Adrenal gland (tissue), 12 donors: ENCODE measurements around the gene VWA2. TPM values are rescaled to one million over a fixed set of nuclear protein-coding genes. Genes with fewer than 3 reads are reported as not detected.
A peak's percentile ranks its signal among the peaks of the same experiment; 100 is the strongest.

Experiments
- DNase-seq, 7 donors: peaks; one replicate each; pipeline ENCODE4 v3.0.0-alpha.2; 2019 to 2020
- H3K27ac ChIP-seq, 5 donors: fragments of 200-600 bp; sonication (generic) in 4 of 5; 1 replicate in 3 of 5; 2 replicates in 2 of 5; pipeline versions ENCODE4 v1.5.1 to v1.8.0; 2016 to 2020; ENCODE audit warnings: mild to moderate bottlenecking in 1 of 5
- H3K27me3 ChIP-seq: fragments of 200-600 bp; 2 replicates; pipeline ENCODE4 v1.8.0; 2021
- H3K36me3 ChIP-seq, 2 donors: fragments of 200-600 bp; replicated peaks in 1 of 2; 1 replicate in 1 of 2; 2 replicates in 1 of 2; pipeline versions ENCODE4 v1.5.1 to v1.8.0; 2018 to 2022
- H3K4me1 ChIP-seq, 2 donors: fragments of 200-600 bp; replicated peaks in 1 of 2; 1 replicate in 1 of 2; 2 replicates in 1 of 2; pipeline versions ENCODE4 v1.5.1 to v1.8.0; 2018 to 2021
- H3K4me3 ChIP-seq, 4 donors: fragments of 200-600 bp; sonication (generic) in 3 of 4; one replicate each; pipeline ENCODE4 v1.5.1; 2016 to 2018
- H3K9me3 ChIP-seq, 3 donors: fragments of 200-600 bp; sonication (generic) in 1 of 3; replicated peaks in 1 of 3; 1 replicate in 2 of 3; 2 replicates in 1 of 3; pipeline versions ENCODE4 v1.5.1 to v1.8.0; 2016 to 2021
- CTCF ChIP-seq, 6 experiments: fragments of 450-650 bp in 4 of 6; fragments of 200-600 bp in 2 of 6; sonication (generic) in 1 of 6; IDR thresholded peaks; 1 replicate in 5 of 6; 2 replicates in 1 of 6; pipeline versions ENCODE4 v1.5.1 to v1.8.0; 2016 to 2021; ENCODE audit warnings: antibody characterized with exemption in 6 of 6, mild to moderate bottlenecking in 2 of 6, moderate library complexity in 1 of 6
- POLR2A ChIP-seq, 2 donors: fragments of 450-650 bp; IDR thresholded peaks; one replicate each; pipeline ENCODE4 v1.6.1; 2017; ENCODE audit warnings: antibody characterized with exemption in 2 of 2, mild to moderate bottlenecking in 2 of 2, moderate library complexity in 1 of 2
- WGBS, 4 donors: extraction: QIAGEN DNeasy Blood & Tissue Kit in 2 of 4; methylation state at CpG; one replicate each; pipeline versions ENCODE4 v1.1.5 to v1.1.7; 2013 to 2017; 5-methylcytosine and 5-hydroxymethylcytosine counted together
- intact Hi-C, 2 donors: fragments of 100-400 bp; cut with DNase I; formaldehyde crosslinking; loops; one replicate each; pipeline versions ENCODE4 v1.14.1 to v1.15.0; 2022 to 2023
- polyA plus RNA-seq, 3 donors: library from polyadenylated mRNA; stranded (reverse); fragments of 200-250 nt in 2 of 3; fragments of 350-450 nt in 1 of 3; fragmentation: Illumina TruSeq in 1 of 3; extraction: RNeasy Lipid Tissue Mini Kit (QIAGEN cat#74804) in 1 of 3; gene quantifications; one replicate each; pipeline ENCODE4 v1.2.3, GENCODE V29; 2013 to 2014
- total RNA-seq, 9 donors: library from RNA; depleted of rRNA in 4 of 9; stranded (reverse); fragments of >200 nt in 4 of 9; fragments of 120-200 nt in 1 of 9; fragmentation: NEBNext Ultra II Directional in 1 of 9; extraction: Animal tissue kit (Norgen Biotek cat#: 25700) in 1 of 9; gene quantifications; one replicate each; pipeline versions ENCODE4 v1.1.0 to v1.2.4, GENCODE V29; 2013 to 2023
- donor health status: healthy with polysubstance abuse.
- donor health status: Bipolar disorder and iron deficiency.
- donor health status: DM: yes; HTN: yes; CAD: no.
- donor health status: DM: no; HTN: no; CAD: no.
- donor health status: DM: no; HTN: no; CAD: no.
- donor health status: DM: yes; HTN: yes; CAD: no.

Gene VWA2
- total and polyA plus RNA-seq, 12 donors, result 0.15 TPM; not detected in 11

- intact Hi-C loops, result loop anchor here (10.0 kb wide), 4 partner anchors 134 to 494 kb away; no protein-coding TSS in a partner anchor
- H3K27ac ChIP-seq, result no peak overlapping the region
- no peak for TF ChIP-seq POLR2A (IDR thresholded peaks at IDR 0.05)
- TF ChIP-seq CTCF (IDR thresholded peaks at IDR 0.05), result no peak
- no peak overlapping the region for H3K4me3 ChIP-seq
- H3K9me3 ChIP-seq, result no peaks in the 10 kb centered on the region
- H3K36me3 ChIP-seq, result no peaks in the 10 kb centered on the region
- H3K27me3 ChIP-seq, result no peaks in the 10 kb centered on the region
- H3K4me1 ChIP-seq, result peaks cover 10% of the 10 kb centered on the region in 2 donors
- whole genome bisulfite sequencing, 4 donors, result 90 to 97% (median 93%) methylated on average over 3 to 9 of the region's 9 CpGs
- no peak for DNase-seq
Observed at GRCh38 chr10:114301177-114301576, 62.1 kb downstream of the VWA2 start.

- Histone ChIP-seq H3K4me3 (no peak overlapping the region), H3K36me3 (no peaks in the 10 kb centered on the region), H3K4me1 (peaks cover 10% of the 10 kb centered on the region in 2 donors), H3K27me3 (no peaks in the 10 kb centered on the region), H3K27ac (no peak overlapping the region), H3K9me3 (no peaks in the 10 kb centered on the region)
- no peak for DNase-seq
- TF ChIP-seq POLR2A (IDR thresholded peaks at IDR 0.05), result no peak
- no peak for TF ChIP-seq CTCF (IDR thresholded peaks at IDR 0.05)
- intact Hi-C loops, result loop anchor here (10.0 kb wide), 4 partner anchors 133 to 493 kb away; no protein-coding TSS in a partner anchor
- 52 to 75% (median 59%) methylated on average over 9 to 14 of the region's 14 CpGs for WGBS, 4 donors
Observed at GRCh38 chr10:114301951-114302710, 63.1 kb downstream of the VWA2 start.

GRCh38 chr10:114303556-114303955 lies 64.5 kb downstream of the VWA2 start:
- peak overlapping the region in 2 of 5 donors; percentile 34 to 55 for H3K27ac ChIP-seq
- H3K27me3 ChIP-seq, result no peaks in the 10 kb centered on the region
- no peak for DNase-seq
- peaks cover 10% of the 10 kb centered on the region in 2 donors for H3K4me1 ChIP-seq
- WGBS, 4 donors, result 53 to 65% (median 57%) methylated on average over 10 of the region's 10 CpGs
- H3K36me3 ChIP-seq, result no peaks in the 10 kb centered on the region
- intact Hi-C loops, result loop anchor here (10.0 kb wide), 4 partner anchors 131 to 491 kb away; no protein-coding TSS in a partner anchor
- H3K4me3 ChIP-seq, result no peak overlapping the region
- TF ChIP-seq POLR2A (IDR thresholded peaks at IDR 0.05) (no peak), CTCF (IDR thresholded peaks at IDR 0.05) (no peak)
- H3K9me3 ChIP-seq, result no peaks in the 10 kb centered on the region

GRCh38 chr10:114304017-114304570 lies 65.0 kb downstream of the VWA2 start:
- intact Hi-C loops, result loop anchor here (10.0 kb wide), 4 partner anchors 131 to 491 kb away; no protein-coding TSS in a partner anchor
- no peaks in the 10 kb centered on the region for H3K9me3 ChIP-seq

More at GRCh38 chr10:114304017-114304570, 65.0 kb downstream of the VWA2 start:
- DNase-seq, result peak; percentile 71 to 95 (median 84)
- TF ChIP-seq CTCF (IDR thresholded peaks at IDR 0.05), result peak; percentile 70 to 83 (median 78)
- TF ChIP-seq POLR2A (IDR thresholded peaks at IDR 0.05), result no peak
- Histone ChIP-seq H3K27me3 (no peaks in the 10 kb centered on the region), H3K4me1 (peaks cover 10% of the 10 kb centered on the region in 2 donors), H3K36me3 (no peaks in the 10 kb centered on the region), H3K27ac (peak overlapping the region in 2 of 5 donors; percentile 34 to 55), H3K4me3 (peak overlapping the region in 1 of 4 donors; percentile 45)
- WGBS, 4 donors, result 3 to 4% (median 4%) methylated on average over 13 to 14 of the region's 14 CpGs
